Neuron (in vitro differentiated cells): ENCODE data around the gene HABP4.

Experiments used
- H2AFZ ChIP-seq: one replicate; pipeline ENCODE4 v1.6.1; 2013; ENCODE audit warnings: low read depth, mild to moderate bottlenecking, inconsistent platforms, low read length, moderate library complexity
- H3K27me3 ChIP-seq: one replicate; pipeline ENCODE4 v1.6.1; 2013; ENCODE audit warnings: low read length; ENCODE audit not compliant: insufficient read depth
- H3K36me3 ChIP-seq: one replicate; pipeline ENCODE4 v1.6.1; 2013; ENCODE audit warnings: low read length; ENCODE audit not compliant: insufficient read depth
- H3K4me1 ChIP-seq: one replicate; pipeline ENCODE4 v1.6.1; 2013; ENCODE audit warnings: low read length; ENCODE audit not compliant: insufficient read depth
- H3K4me3 ChIP-seq: 2 replicates; pipeline ENCODE4 v1.5.1; 2013; ENCODE audit warnings: mild to moderate bottlenecking, low read length, moderate library complexity
- H3K9me3 ChIP-seq: one replicate; pipeline ENCODE4 v1.6.1; 2013; ENCODE audit warnings: low read length

Gene HABP4

GRCh38 chr9:96464426-96464825, 14.5 kb downstream of the HABP4 start:
- Histone ChIP-seq H3K36me3 (peaks cover 61% of the 10 kb centered on the region), H3K9me3 (no peaks in the 10 kb centered on the region), H3K4me3 (no peak overlapping the region), H3K27me3 (no peaks in the 10 kb centered on the region), H3K4me1 (no peaks in the 10 kb centered on the region), H2AFZ (no peak overlapping the region)

GRCh38 chr9:96467784-96468183, 17.8 kb downstream of the HABP4 start:
- Histone ChIP-seq H3K36me3 (peaks cover 67% of the 10 kb centered on the region), H3K27me3 (no peaks in the 10 kb centered on the region), H3K4me1 (no peaks in the 10 kb centered on the region), H2AFZ (no peak overlapping the region), H3K4me3 (no peak overlapping the region), H3K9me3 (no peaks in the 10 kb centered on the region)

GRCh38 chr9:96476013-96476412, 26.0 kb downstream of the HABP4 start:
- peaks cover 70% of the 10 kb centered on the region for H3K36me3 ChIP-seq
- H2AFZ ChIP-seq: no peak overlapping the region
- H3K27me3 ChIP-seq: no peaks in the 10 kb centered on the region
- H3K4me3 ChIP-seq: no peak overlapping the region
- H3K9me3 ChIP-seq: no peaks in the 10 kb centered on the region
- H3K4me1 ChIP-seq: no peaks in the 10 kb centered on the region

- no peaks in the 10 kb centered on the region for H3K4me1 ChIP-seq
- H3K4me3 ChIP-seq: no peak overlapping the region
- H3K36me3 ChIP-seq: peaks cover 69% of the 10 kb centered on the region
- no peaks in the 10 kb centered on the region for H3K27me3 ChIP-seq
- no peaks in the 10 kb centered on the region for H3K9me3 ChIP-seq
- no peak overlapping the region for H2AFZ ChIP-seq
Observed at GRCh38 chr9:96476591-96476990, 26.6 kb downstream of the HABP4 start.

DNA sequence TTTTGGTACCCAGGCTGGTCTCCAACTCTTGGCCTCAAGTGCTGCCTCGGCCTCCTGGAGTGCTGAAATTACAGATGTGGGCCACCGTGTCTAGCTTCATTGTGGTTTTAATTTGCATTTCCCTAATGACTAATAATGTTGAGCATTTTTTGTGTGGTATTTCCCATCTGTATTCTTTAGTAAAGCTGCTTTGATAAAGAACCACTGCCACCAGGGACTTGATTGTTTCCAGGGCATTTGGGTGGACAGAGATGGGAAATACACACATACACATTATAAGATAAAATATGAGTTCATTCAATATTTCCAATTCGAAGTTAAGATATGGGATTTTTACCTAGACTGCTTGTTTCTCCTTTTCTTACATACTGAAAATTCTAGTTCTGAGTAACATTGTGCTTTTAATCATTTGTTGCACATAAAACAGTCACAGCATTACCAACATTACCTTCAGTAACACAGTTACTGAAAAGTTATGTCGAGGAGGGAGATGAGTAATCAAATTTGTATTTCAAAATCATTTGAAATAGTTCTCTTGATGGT, 28.9 kb downstream of the HABP4 start:
- no peak overlapping the region for H3K4me3 ChIP-seq
- no peaks in the 10 kb centered on the region for H3K27me3 ChIP-seq
- H3K9me3 ChIP-seq: no peaks in the 10 kb centered on the region
- H3K4me1 ChIP-seq: no peaks in the 10 kb centered on the region
- no peak overlapping the region for H2AFZ ChIP-seq
- H3K36me3 ChIP-seq: peaks cover 58% of the 10 kb centered on the region

DNA sequence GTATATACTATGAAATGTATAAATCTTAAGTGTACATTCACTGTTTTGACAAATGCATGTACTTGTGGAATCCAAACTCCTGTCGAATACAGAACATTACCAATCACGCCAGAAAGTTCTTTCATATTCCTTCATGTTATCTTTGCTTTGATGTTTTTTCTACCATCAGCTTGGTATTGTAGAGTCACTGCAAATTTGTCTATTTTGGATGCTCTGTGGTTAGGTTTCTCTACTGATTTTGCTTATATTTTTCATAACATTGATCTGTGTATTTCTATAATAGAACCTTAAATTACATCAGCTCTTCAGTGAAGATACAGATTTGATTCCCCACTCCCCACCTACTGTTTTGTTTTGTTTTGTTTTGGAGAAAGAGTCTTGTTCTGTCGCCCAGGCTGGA, 30.8 kb downstream of the HABP4 start:
- Histone ChIP-seq H2AFZ (no peak overlapping the region), H3K9me3 (no peaks in the 10 kb centered on the region), H3K4me1 (no peaks in the 10 kb centered on the region), H3K36me3 (peaks cover 54% of the 10 kb centered on the region), H3K27me3 (no peaks in the 10 kb centered on the region), H3K4me3 (no peak overlapping the region)

DNA sequence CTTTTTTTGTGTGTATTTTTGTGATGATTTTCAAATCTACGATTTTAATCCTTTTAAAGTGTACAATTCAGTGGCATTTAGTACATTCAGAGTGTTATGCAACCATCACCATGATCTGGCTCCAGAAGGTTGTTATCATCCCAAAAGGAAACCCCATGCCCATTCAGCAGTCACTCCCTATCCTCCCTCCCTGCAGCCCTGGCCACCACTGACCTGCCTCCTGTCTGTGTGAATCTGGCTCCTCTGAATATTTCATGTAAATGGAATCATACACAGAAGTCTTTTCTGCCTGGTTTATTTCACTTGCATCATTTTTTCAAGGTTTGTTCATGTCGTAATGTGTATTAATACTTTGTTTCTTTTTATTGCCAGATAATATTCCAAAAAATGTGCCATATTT, 32.5 kb downstream of the HABP4 start:
- Histone ChIP-seq H3K4me3 (no peak overlapping the region), H3K4me1 (no peaks in the 10 kb centered on the region), H3K9me3 (no peaks in the 10 kb centered on the region), H2AFZ (no peak overlapping the region), H3K27me3 (no peaks in the 10 kb centered on the region), H3K36me3 (peaks cover 54% of the 10 kb centered on the region)

DNA sequence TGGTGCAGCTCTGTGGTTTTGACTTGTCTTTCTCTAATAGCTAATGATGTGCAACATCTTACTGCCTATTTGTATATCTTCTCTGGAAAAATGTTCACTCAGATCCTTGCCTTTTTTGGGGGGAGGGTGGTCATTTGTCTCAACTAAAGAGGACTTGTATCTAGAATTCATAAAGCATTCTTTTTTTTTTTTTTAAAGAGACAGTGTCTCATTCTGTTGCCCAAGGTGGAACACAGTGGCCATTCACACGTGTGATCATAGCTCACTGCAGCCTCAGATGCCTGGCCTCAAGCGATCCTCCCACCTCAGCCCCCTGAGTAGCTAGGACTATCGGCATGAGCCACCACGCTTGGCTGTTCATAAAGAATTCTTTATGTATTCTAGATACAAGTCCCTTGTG, 33.2 kb downstream of the HABP4 start:
- H2AFZ ChIP-seq: no peak overlapping the region
- no peaks in the 10 kb centered on the region for H3K4me1 ChIP-seq
- peaks cover 57% of the 10 kb centered on the region for H3K36me3 ChIP-seq
- H3K27me3 ChIP-seq: no peaks in the 10 kb centered on the region
- no peaks in the 10 kb centered on the region for H3K9me3 ChIP-seq
- H3K4me3 ChIP-seq: no peak overlapping the region

DNA sequence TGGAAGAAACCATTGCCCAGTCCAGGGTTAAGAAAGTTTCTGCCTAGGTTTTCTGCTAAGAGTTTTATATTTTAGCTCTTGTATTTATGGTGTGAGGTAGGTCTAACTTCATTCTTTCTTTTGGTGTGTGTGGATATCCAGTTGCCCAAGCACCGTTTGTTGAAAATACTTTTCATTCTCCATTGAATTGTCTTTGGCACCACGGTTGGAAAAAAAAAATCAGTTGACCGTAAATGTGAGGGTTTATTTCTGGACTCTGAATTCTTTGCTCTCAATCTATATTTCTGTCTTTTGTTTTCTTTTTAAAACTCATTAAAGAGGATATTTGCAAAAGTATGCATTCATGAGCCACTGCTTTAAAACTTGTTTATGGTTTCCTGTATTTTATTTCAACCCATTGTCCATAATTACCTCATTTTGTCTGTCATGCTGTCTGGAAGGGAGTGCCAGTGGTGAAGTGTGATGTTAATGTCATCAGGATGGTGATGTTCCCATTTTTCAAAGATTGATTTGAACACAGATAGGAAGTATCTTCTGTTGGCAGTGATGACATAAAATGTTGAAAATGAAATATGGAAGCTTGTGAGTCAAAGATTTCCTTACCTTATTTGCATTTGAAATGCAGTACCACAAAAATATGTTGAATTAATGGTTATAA, 33.9 kb downstream of the HABP4 start:
- Histone ChIP-seq H2AFZ (no peak overlapping the region), H3K4me3 (no peak overlapping the region), H3K9me3 (no peaks in the 10 kb centered on the region), H3K36me3 (peaks cover 60% of the 10 kb centered on the region), H3K4me1 (no peaks in the 10 kb centered on the region), H3K27me3 (no peaks in the 10 kb centered on the region)

DNA sequence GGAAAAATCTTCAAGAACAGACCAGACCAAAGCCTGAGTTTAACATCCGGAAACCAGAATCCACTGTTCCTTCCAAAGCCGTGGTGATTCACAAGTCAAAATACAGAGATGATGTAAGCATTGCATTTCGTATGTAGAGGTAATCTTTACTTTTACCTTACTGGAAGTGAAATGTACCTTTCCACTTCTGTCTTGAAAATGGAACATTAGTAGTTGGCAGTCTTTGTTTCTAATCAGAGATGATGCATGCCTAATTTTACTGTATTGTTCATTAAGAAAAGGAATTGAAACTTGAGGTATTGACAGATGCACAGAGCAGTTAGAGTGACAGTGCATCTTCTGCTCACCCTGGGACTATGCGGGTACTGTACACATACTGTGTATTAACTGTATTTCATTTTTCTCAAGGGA, 34.6 kb downstream of the HABP4 start:
- peaks cover 64% of the 10 kb centered on the region for H3K36me3 ChIP-seq
- no peaks in the 10 kb centered on the region for H3K9me3 ChIP-seq
- H3K4me1 ChIP-seq: no peaks in the 10 kb centered on the region
- no peaks in the 10 kb centered on the region for H3K27me3 ChIP-seq
- no peak overlapping the region for H2AFZ ChIP-seq
- H3K4me3 ChIP-seq: no peak overlapping the region

DNA sequence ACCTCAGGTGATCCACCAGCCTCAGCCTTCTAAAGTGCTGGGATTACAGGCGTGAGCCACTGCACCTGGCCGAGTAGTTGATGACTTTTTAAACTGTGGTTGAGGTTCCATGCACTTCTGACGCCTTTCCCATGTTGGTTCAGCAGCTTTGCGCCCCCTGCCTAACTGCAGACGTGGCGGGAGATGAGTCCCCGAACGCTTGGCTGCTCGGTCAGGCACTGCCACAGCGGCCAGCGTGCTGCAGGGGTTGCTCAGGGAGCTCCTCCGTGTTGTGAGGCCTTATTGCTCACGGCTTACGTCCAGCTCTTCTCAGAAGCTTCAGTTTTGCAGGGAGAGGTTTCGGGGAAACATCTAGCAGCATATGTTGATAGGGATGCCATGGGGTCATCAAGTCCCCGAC, 35.3 kb downstream of the HABP4 start:
- Histone ChIP-seq H3K36me3 (peaks cover 66% of the 10 kb centered on the region), H2AFZ (no peak overlapping the region), H3K4me3 (no peak overlapping the region), H3K4me1 (no peaks in the 10 kb centered on the region), H3K27me3 (no peaks in the 10 kb centered on the region), H3K9me3 (no peaks in the 10 kb centered on the region)

- Histone ChIP-seq H3K36me3 (peaks cover 76% of the 10 kb centered on the region), H3K4me1 (no peaks in the 10 kb centered on the region), H2AFZ (no peak overlapping the region)
Observed at GRCh38 chr9:96486386-96487028, 36.5 kb downstream of the HABP4 start.

GRCh38 chr9:96487029-96487396, 37.0 kb downstream of the HABP4 start:
- H3K9me3 ChIP-seq: no peaks in the 10 kb centered on the region
- H2AFZ ChIP-seq: no peak overlapping the region
- no peak overlapping the region for H3K4me3 ChIP-seq
- H3K4me1 ChIP-seq: no peaks in the 10 kb centered on the region
- H3K36me3 ChIP-seq: peaks cover 80% of the 10 kb centered on the region
- H3K27me3 ChIP-seq: no peaks in the 10 kb centered on the region

More at GRCh38 chr9:96486386-96487028, 36.5 kb downstream of the HABP4 start:
- Histone ChIP-seq H3K4me3 (no peak overlapping the region), H3K27me3 (no peaks in the 10 kb centered on the region), H3K9me3 (no peaks in the 10 kb centered on the region)
